Endothelial cell (in vitro differentiated cells): ENCODE results near the gene ZNF597. TPM values are rescaled to one million over a fixed set of nuclear protein-coding genes. Genes with fewer than 3 reads are reported as not detected.

ENCODE experiments used
- DNase-seq: peaks from one replicate; pipeline ENCODE4 v3.0.0; 2021; ENCODE audit warnings: low spot score
- H3K27ac Mint-ChIP-seq: one replicate; pipeline ENCODE4 v1.8.0; 2021; ENCODE audit warnings: mixed read lengths, inconsistent platforms; ENCODE audit not compliant: unreplicated experiment
- H3K27me3 Mint-ChIP-seq: one replicate; pipeline ENCODE4 v1.8.0; 2021; ENCODE audit warnings: mild to moderate bottlenecking, moderate library complexity, mixed read lengths, inconsistent platforms; ENCODE audit not compliant: unreplicated experiment
- H3K36me3 Mint-ChIP-seq: one replicate; pipeline ENCODE4 v1.8.0; 2021; ENCODE audit warnings: mild to moderate bottlenecking, low read depth, mixed read lengths, inconsistent platforms; ENCODE audit not compliant: unreplicated experiment
- H3K4me1 Mint-ChIP-seq: one replicate; pipeline ENCODE4 v1.8.0; 2021; ENCODE audit warnings: mild to moderate bottlenecking, mixed read lengths, inconsistent platforms; ENCODE audit not compliant: unreplicated experiment
- H3K4me3 Mint-ChIP-seq: one replicate; pipeline ENCODE4 v1.8.0; 2021; ENCODE audit warnings: mild to moderate bottlenecking, mixed read lengths, inconsistent platforms; ENCODE audit not compliant: unreplicated experiment
- H3K9me3 Mint-ChIP-seq: one replicate; pipeline ENCODE4 v1.8.0; 2021; ENCODE audit warnings: mixed read lengths, inconsistent platforms; ENCODE audit not compliant: unreplicated experiment
- total RNA-seq: library from RNA; stranded (reverse); fragmentation: NEBNext Ultra II Directional; extraction: Animal tissue kit (Norgen Biotek cat#: 25700); gene quantifications from one replicate; pipeline ENCODE4 v1.2.1, GENCODE V29; 2021; ENCODE audit not compliant: unreplicated experiment
- TF ChIP-seq, protein P1 (sequence below): fragments of 200-600 bp; sonication (generic); IDR thresholded peaks from one replicate; pipeline ENCODE4 v1.5.0; 2021; ENCODE audit warnings: antibody characterized with exemption; ENCODE audit not compliant: unreplicated experiment

Gene ZNF597
- total RNA-seq, 1 donor from 2014 or later, result 5.7 TPM

GRCh38 chr16:3465301-3465700 is 22.0 kb upstream of the ZNF597 start:
- peaks cover 15% of the 10 kb centered on the region for H3K27me3 Mint-ChIP-seq
- H3K27ac Mint-ChIP-seq, result no peak overlapping the region
- no peak for DNase-seq
- H3K4me1 Mint-ChIP-seq, result peaks cover 35% of the 10 kb centered on the region
- H3K9me3 Mint-ChIP-seq, result no peaks in the 10 kb centered on the region
- no peak overlapping the region for H3K4me3 Mint-ChIP-seq
- H3K36me3 Mint-ChIP-seq, result peaks cover 14% of the 10 kb centered on the region
- TF ChIP-seq, protein P1, sequence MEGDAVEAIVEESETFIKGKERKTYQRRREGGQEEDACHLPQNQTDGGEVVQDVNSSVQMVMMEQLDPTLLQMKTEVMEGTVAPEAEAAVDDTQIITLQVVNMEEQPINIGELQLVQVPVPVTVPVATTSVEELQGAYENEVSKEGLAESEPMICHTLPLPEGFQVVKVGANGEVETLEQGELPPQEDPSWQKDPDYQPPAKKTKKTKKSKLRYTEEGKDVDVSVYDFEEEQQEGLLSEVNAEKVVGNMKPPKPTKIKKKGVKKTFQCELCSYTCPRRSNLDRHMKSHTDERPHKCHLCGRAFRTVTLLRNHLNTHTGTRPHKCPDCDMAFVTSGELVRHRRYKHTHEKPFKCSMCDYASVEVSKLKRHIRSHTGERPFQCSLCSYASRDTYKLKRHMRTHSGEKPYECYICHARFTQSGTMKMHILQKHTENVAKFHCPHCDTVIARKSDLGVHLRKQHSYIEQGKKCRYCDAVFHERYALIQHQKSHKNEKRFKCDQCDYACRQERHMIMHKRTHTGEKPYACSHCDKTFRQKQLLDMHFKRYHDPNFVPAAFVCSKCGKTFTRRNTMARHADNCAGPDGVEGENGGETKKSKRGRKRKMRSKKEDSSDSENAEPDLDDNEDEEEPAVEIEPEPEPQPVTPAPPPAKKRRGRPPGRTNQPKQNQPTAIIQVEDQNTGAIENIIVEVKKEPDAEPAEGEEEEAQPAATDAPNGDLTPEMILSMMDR, result no peak

- peaks cover 4% of the 10 kb centered on the region for H3K9me3 Mint-ChIP-seq
- peaks cover 12% of the 10 kb centered on the region for H3K36me3 Mint-ChIP-seq
- TF ChIP-seq, protein P1, result no peak
- H3K4me1 Mint-ChIP-seq, result peaks cover 50% of the 10 kb centered on the region
- peak overlapping the region; percentile 56 for H3K4me3 Mint-ChIP-seq
- DNase-seq, result no peak
- no peak overlapping the region for H3K27ac Mint-ChIP-seq
- H3K27me3 Mint-ChIP-seq, result peaks cover 25% of the 10 kb centered on the region
Measured at GRCh38 chr16:3461151-3461550, 17.8 kb upstream of the ZNF597 start.

DNA sequence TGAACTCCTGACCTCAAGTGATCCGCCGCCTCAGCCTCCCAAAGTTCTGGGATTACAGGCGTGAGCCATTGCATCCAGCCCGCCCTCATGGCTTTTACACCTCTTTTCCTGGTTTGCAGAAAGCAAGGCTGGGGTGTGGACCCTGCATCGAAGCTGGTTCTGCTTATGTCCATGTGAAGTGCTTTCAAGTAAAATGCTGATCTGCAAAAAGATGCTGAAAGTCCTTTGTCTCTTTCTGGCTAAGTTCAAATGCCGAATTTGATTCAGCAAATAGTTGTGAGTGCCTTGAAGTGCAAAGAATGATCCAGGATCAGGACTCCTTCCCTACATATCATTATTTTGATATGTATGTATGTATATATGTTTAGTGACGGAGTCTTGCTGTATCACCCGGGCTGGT is 17.3 kb upstream of the ZNF597 start:
- H3K27me3 Mint-ChIP-seq, result peaks cover 25% of the 10 kb centered on the region
- no peak for DNase-seq
- H3K27ac Mint-ChIP-seq, result no peak overlapping the region
- peaks cover 52% of the 10 kb centered on the region for H3K4me1 Mint-ChIP-seq
- H3K36me3 Mint-ChIP-seq, result peaks cover 12% of the 10 kb centered on the region
- H3K9me3 Mint-ChIP-seq, result peaks cover 4% of the 10 kb centered on the region
- TF ChIP-seq, protein P1, result no peak
- peak overlapping the region; percentile 95 for H3K4me3 Mint-ChIP-seq

GRCh38 chr16:3460121-3460520 is 16.8 kb upstream of the ZNF597 start:
- peaks cover 12% of the 10 kb centered on the region for H3K36me3 Mint-ChIP-seq
- DNase-seq, result no peak
- H3K9me3 Mint-ChIP-seq, result peaks cover 4% of the 10 kb centered on the region
- TF ChIP-seq, protein P1, result no peak
- H3K4me3 Mint-ChIP-seq, result peak overlapping the region; percentile 95
- peaks cover 47% of the 10 kb centered on the region for H3K4me1 Mint-ChIP-seq
- peaks cover 23% of the 10 kb centered on the region for H3K27me3 Mint-ChIP-seq
- H3K27ac Mint-ChIP-seq, result peak overlapping the region; percentile 90

DNA sequence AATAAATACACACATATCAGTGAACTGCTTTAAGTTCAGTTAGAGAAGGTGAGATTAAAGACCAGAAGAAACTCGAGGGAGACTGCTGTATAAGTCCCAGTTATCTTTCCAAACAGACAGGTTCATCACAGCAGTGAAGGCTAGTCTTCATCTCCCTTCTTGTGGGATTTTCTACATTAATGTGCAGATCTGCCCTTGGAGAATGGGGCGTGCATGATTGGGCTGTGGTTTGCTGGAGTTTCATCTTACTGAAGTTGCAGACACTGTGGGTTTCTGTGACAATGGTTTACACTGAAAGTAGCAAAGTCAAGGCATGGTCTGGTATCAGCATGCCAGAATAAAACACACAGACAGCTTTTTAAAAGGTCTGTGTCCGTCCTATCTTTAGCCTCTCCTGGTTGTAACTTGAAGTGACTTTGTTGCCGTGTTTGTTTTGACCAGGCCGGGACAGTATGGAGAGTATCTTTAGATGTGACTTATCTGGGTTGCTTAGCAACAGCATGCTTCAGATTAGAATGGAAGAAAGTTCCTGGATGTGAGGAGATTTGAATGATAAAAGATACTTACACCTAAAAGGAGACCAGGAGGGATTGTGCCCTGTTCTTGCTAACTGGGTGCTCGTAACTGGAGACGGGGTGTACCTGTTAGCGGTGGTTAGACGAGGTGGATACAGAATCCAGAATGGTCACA is 16.2 kb upstream of the ZNF597 start:
- Mint-ChIP-seq H3K27me3 (peaks cover 23% of the 10 kb centered on the region), H3K4me3 (peak overlapping the region; percentile 95), H3K27ac (peak overlapping the region; percentile 96), H3K36me3 (peaks cover 12% of the 10 kb centered on the region), H3K9me3 (peaks cover 4% of the 10 kb centered on the region), H3K4me1 (peaks cover 46% of the 10 kb centered on the region)
- DNase-seq, result no peak
- TF ChIP-seq, protein P1, result no peak
